ENCODE measurements around the gene DMD. TPM values are rescaled to one million over a fixed set of nuclear protein-coding genes. Genes with fewer than 3 reads are reported as not detected.

The DMD gene
- total RNA-seq, 4 donors from 2014 or later, result 2.2 to 26.7 (median 7.8) TPM

- Histone ChIP-seq H3K4me1 (no peaks in the 10 kb centered on the region), H3K9me3 (no peaks in the 10 kb centered on the region), H3K4me3 (no peak overlapping the region), H3K27ac (no peak overlapping the region), H3K27me3 (no peaks in the 10 kb centered on the region), H3K36me3 (no peaks in the 10 kb centered on the region)
- WGBS, 2 donors, result 77 to 87% methylated on average over 8 of the region's 8 CpGs
- TF ChIP-seq CTCF (IDR thresholded peaks at IDR 0.05) (no peak), POLR2A (IDR thresholded peaks at IDR 0.05) (no peak)
- intact Hi-C loops (cut with DNase I), result no loop called here
- DNase-seq, result no peak
These were observed 69.0 kb downstream of the DMD start for GRCh38 chrX:33142331-33142730.

- 55 to 81% methylated on average over 6 to 12 of the region's 12 CpGs for WGBS, 2 donors
- no peak overlapping the region for H3K4me3 ChIP-seq
- no peaks in the 10 kb centered on the region for H3K4me1 ChIP-seq
- DNase-seq, result no peak
- no peaks in the 10 kb centered on the region for H3K36me3 ChIP-seq
- intact Hi-C loops (cut with DNase I), result no loop called here
- no peaks in the 10 kb centered on the region for H3K9me3 ChIP-seq
- H3K27ac ChIP-seq, result no peak overlapping the region
- H3K27me3 ChIP-seq, result no peaks in the 10 kb centered on the region
- TF ChIP-seq CTCF (IDR thresholded peaks at IDR 0.05) (no peak), POLR2A (IDR thresholded peaks at IDR 0.05) (no peak)
These were observed 72.6 kb downstream of the DMD start for GRCh38 chrX:33138677-33139249.

- no peak for DNase-seq
- Histone ChIP-seq H3K36me3 (no peaks in the 10 kb centered on the region), H3K27ac (no peak overlapping the region), H3K27me3 (no peaks in the 10 kb centered on the region), H3K4me3 (no peak overlapping the region), H3K9me3 (no peaks in the 10 kb centered on the region), H3K4me1 (no peaks in the 10 kb centered on the region)
- TF ChIP-seq POLR2A (IDR thresholded peaks at IDR 0.05), result no peak
- TF ChIP-seq CTCF (IDR thresholded peaks at IDR 0.05), result no peak
- intact Hi-C loops (cut with DNase I), result no loop called here
- WGBS, 2 donors, result 17 to 45% methylated on average over 4 of the region's 4 CpGs
These were observed 77.2 kb downstream of the DMD start for GRCh38 chrX:33134164-33134563.

- no peak for DNase-seq
- Histone ChIP-seq H3K9me3 (no peaks in the 10 kb centered on the region), H3K27ac (no peak overlapping the region), H3K36me3 (no peaks in the 10 kb centered on the region), H3K4me1 (no peaks in the 10 kb centered on the region), H3K27me3 (no peaks in the 10 kb centered on the region), H3K4me3 (no peak overlapping the region)
- WGBS, 2 donors, result 31 to 59% methylated on average over 3 of the region's 3 CpGs
- TF ChIP-seq POLR2A (IDR thresholded peaks at IDR 0.05), result no peak
- TF ChIP-seq CTCF (IDR thresholded peaks at IDR 0.05), result no peak
- intact Hi-C loops (cut with DNase I), result no loop called here
These were observed 78.0 kb downstream of the DMD start for GRCh38 chrX:33133320-33133719.

GRCh38 chrX:33132569-33132968 is 78.8 kb downstream of the DMD start:
- no peak overlapping the region for H3K4me3 ChIP-seq

More at GRCh38 chrX:33132569-33132968, 78.8 kb downstream of the DMD start:
- intact Hi-C loops (cut with DNase I), result no loop called here
- no peaks in the 10 kb centered on the region for H3K4me1 ChIP-seq
- H3K9me3 ChIP-seq, result no peaks in the 10 kb centered on the region
- TF ChIP-seq POLR2A (IDR thresholded peaks at IDR 0.05) (no peak), CTCF (IDR thresholded peaks at IDR 0.05) (no peak)
- no peak for DNase-seq
- no peaks in the 10 kb centered on the region for H3K36me3 ChIP-seq
- H3K27me3 ChIP-seq, result no peaks in the 10 kb centered on the region
- H3K27ac ChIP-seq, result no peak overlapping the region
- 43 to 78% methylated on average over 3 of the region's 3 CpGs for WGBS, 2 donors
